ENCODE data around the gene HEXIM1. TPM values are rescaled to one million over a fixed set of nuclear protein-coding genes. Genes with fewer than 3 reads are reported as not detected.
A peak's percentile ranks its signal among the peaks of the same experiment; 100 is the strongest.

The HEXIM1 gene
- 43.8 TPM for polyA plus RNA-seq (ENCODE audit: insufficient read length)
- long read RNA-seq, donor 1, transcript HEXIM1-201 (1 exons, 3,600 nt): major isoform, 71 of 71 reads
- long read RNA-seq, donor 1, partial matches to known transcripts: 0 of 71 reads
- long read RNA-seq, donor 1, other reads (novel, unspliced or antisense): 0 of 71 reads
- long read RNA-seq, donor 2, transcript HEXIM1-201 (1 exons, 3,600 nt): major isoform, 65 of 70 reads
- long read RNA-seq, donor 2, partial matches to known transcripts: 5 of 70 reads
- long read RNA-seq, donor 2, other reads (novel, unspliced or antisense): 0 of 70 reads
- long read RNA-seq, donor 3, transcript HEXIM1-201 (1 exons, 3,600 nt): major isoform, 60 of 60 reads
- long read RNA-seq, donor 3, partial matches to known transcripts: 0 of 60 reads
- long read RNA-seq, donor 3, other reads (novel, unspliced or antisense): 0 of 60 reads
- long read RNA-seq, donor 4, transcript HEXIM1-201 (1 exons, 3,600 nt): major isoform, 20 of 20 reads
- long read RNA-seq, donor 4, partial matches to known transcripts: 0 of 20 reads
- long read RNA-seq, donor 4, other reads (novel, unspliced or antisense): 0 of 20 reads
- long read RNA-seq, donor 5, transcript HEXIM1-201 (1 exons, 3,600 nt): major isoform, 55 of 55 reads
- long read RNA-seq, donor 5, partial matches to known transcripts: 0 of 55 reads
- long read RNA-seq, donor 5, other reads (novel, unspliced or antisense): 0 of 55 reads
- long read RNA-seq, donor 6, transcript HEXIM1-201 (1 exons, 3,600 nt): major isoform, 57 of 57 reads
- long read RNA-seq, donor 6, partial matches to known transcripts: 0 of 57 reads
- long read RNA-seq, donor 6, other reads (novel, unspliced or antisense): 0 of 57 reads
- long read RNA-seq, donor 7, transcript HEXIM1-201 (1 exons, 3,600 nt): major isoform, 89 of 89 reads
- long read RNA-seq, donor 7, partial matches to known transcripts: 0 of 89 reads
- long read RNA-seq, donor 7, other reads (novel, unspliced or antisense): 0 of 89 reads
- long read RNA-seq, donor 8, transcript HEXIM1-201 (1 exons, 3,600 nt): major isoform, 29 of 29 reads
- long read RNA-seq, donor 8, partial matches to known transcripts: 0 of 29 reads
- long read RNA-seq, donor 8, other reads (novel, unspliced or antisense): 0 of 29 reads

GRCh38 chr17:45148183-45149036 is at the start of gene HEXIM1:
TSS of gene HEXIM1 (plus strand) at chr17:45148475. CDS start at chr17:45149191, 716 bp downstream.
- DNase-seq: peak; percentile 100

GRCh38 chr17:45098869-45099616 is 49.2 kb upstream of the HEXIM1 start:
- DNase-seq: peak; percentile 83

GRCh38 chr17:45101546-45101882 is 46.8 kb upstream of the HEXIM1 start:
- no peak for DNase-seq

- no peak for DNase-seq
Measured at GRCh38 chr17:45101883-45102811, 46.1 kb upstream of the HEXIM1 start.

GRCh38 chr17:45102856-45103255 is 45.4 kb upstream of the HEXIM1 start:
- no peak for DNase-seq

GRCh38 chr17:45103269-45103795 is 44.9 kb upstream of the HEXIM1 start:
- DNase-seq: no peak

- no peak for DNase-seq
Measured at GRCh38 chr17:45104029-45104428, 44.2 kb upstream of the HEXIM1 start.

GRCh38 chr17:45104497-45104896 is 43.8 kb upstream of the HEXIM1 start:
- no peak for DNase-seq

GRCh38 chr17:45104907-45105624 is 43.2 kb upstream of the HEXIM1 start:
- no peak for DNase-seq

GRCh38 chr17:45106096-45106495 is 42.2 kb upstream of the HEXIM1 start:
- no peak for DNase-seq

- DNase-seq: no peak
Measured at GRCh38 chr17:45106582-45106981, 41.7 kb upstream of the HEXIM1 start.

- no peak for DNase-seq
Measured at GRCh38 chr17:45107293-45108010, 40.8 kb upstream of the HEXIM1 start.

GRCh38 chr17:45108051-45108450 is 40.2 kb upstream of the HEXIM1 start:
- DNase-seq: no peak

- no peak for DNase-seq
Measured at GRCh38 chr17:45108595-45109521, 39.4 kb upstream of the HEXIM1 start.

GRCh38 chr17:45110676-45111611 is 37.3 kb upstream of the HEXIM1 start:
- DNase-seq: no peak

GRCh38 chr17:45111850-45112249 is 36.4 kb upstream of the HEXIM1 start:
- DNase-seq: no peak
